Erythroblast (primary cell): ENCODE results near the gene ITGA5.

ENCODE experiments used
- GATA1 ChIP-seq: IDR thresholded peaks from 2 replicates; pipeline ENCODE4 v1.6.1; 2011; ENCODE audit warnings: low read depth, mild to moderate bottlenecking, control low read depth, low read length, moderate library complexity
- POLR2A ChIP-seq: IDR thresholded peaks from 2 replicates; pipeline ENCODE4 v1.6.1; 2011; ENCODE audit warnings: mild to moderate bottlenecking, low read length

GRCh38 chr12:54444206-54444605, 25.1 kb upstream of the ITGA5 start:
- TF ChIP-seq POLR2A, result no peak
- no peak for TF ChIP-seq GATA1
